ENCODE measurements around the gene CACNA1C. TPM values are rescaled to one million over a fixed set of nuclear protein-coding genes. Genes with fewer than 3 reads are reported as not detected.

The CACNA1C gene
- total and polyA plus RNA-seq, 2 donors from 2014 or later: 1.6 to 17.4 TPM

DNA sequence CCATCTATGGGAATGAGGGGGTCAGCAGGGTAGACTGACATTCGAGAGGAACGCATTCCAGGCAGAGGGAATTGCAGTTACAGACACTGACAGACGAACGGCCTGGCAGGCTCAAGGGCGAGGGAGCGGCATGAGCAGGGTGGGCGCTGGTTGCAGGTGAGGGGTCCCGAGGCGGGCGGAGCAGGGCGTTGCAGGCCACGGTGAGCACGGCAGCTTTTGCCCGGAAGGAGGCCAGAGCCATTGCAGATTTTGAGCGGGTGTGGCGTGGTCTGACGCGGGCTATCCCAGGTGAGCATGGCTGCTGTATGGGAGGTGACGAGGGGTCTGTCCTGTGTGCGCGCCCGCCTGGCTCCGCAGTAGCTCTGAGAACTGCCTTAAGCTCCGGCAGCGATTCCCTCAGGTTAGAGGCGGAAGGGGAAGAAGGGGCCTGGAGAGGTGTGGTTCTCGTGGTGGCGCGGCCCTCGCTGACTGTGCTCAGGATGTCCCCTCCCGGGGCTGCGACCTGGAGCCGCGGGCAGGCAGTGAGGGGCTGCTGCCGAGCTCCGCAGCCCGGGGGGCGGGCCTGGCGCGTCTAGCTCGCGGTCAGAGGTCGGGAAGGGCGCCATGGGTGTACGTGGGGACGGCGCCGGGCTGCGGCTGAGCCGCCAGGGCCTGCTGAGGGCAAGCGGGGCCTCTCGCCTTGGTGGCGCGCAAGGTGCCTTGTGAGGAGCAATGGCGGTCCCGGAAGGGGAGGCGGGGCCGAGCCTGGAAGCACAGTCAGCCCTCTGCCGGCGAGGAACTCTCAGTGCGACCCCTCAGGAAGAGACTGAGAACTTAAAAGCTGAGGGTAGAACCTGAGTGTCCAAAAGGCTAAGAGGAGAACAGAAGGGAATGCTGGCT, 177.1 kb downstream of the CACNA1C start:
- H3K4me1 ChIP-seq (ENCODE audit: control insufficient read depth in 2 of 3, insufficient read depth in 2 of 3, low read depth in 1 of 3, low read length in 3 of 3): no peaks in the 10 kb centered on the region
- H3K9me3 ChIP-seq (ENCODE audit: control insufficient read depth in 2 of 3, insufficient read depth in 1 of 3, low read length in 3 of 3): no peaks in the 10 kb centered on the region
- TF ChIP-seq, protein P1, sequence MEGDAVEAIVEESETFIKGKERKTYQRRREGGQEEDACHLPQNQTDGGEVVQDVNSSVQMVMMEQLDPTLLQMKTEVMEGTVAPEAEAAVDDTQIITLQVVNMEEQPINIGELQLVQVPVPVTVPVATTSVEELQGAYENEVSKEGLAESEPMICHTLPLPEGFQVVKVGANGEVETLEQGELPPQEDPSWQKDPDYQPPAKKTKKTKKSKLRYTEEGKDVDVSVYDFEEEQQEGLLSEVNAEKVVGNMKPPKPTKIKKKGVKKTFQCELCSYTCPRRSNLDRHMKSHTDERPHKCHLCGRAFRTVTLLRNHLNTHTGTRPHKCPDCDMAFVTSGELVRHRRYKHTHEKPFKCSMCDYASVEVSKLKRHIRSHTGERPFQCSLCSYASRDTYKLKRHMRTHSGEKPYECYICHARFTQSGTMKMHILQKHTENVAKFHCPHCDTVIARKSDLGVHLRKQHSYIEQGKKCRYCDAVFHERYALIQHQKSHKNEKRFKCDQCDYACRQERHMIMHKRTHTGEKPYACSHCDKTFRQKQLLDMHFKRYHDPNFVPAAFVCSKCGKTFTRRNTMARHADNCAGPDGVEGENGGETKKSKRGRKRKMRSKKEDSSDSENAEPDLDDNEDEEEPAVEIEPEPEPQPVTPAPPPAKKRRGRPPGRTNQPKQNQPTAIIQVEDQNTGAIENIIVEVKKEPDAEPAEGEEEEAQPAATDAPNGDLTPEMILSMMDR (IDR thresholded peaks at IDR 0.05; ENCODE audit: borderline replicate concordance, extremely low read depth, insufficient read depth): no peak
- FAIRE-seq (no peak), DNase-seq (no peak)
- H3K9ac ChIP-seq (ENCODE audit: low read length in 3 of 3): no peak overlapping the region
- H3K4me3 ChIP-seq (ENCODE audit: low read length in 3 of 3): no peak overlapping the region
- H3K27me3 ChIP-seq (ENCODE audit: control insufficient read depth, insufficient read depth, low read length): no peaks in the 10 kb centered on the region
- H3K36me3 ChIP-seq (ENCODE audit: control insufficient read depth in 2 of 3, insufficient read depth in 3 of 3, low read length in 3 of 3): no peaks in the 10 kb centered on the region
- no peak overlapping the region for H3K27ac ChIP-seq (ENCODE audit: low read depth in 2 of 2, low read length in 2 of 2)
- intact Hi-C loops (cut with DNase I): no loop called here

- TF ChIP-seq, protein P1 (IDR thresholded peaks at IDR 0.05; ENCODE audit: borderline replicate concordance, extremely low read depth, insufficient read depth): no peak
- no peak overlapping the region for H3K9ac ChIP-seq (ENCODE audit: low read length in 3 of 3)
- H3K36me3 ChIP-seq (ENCODE audit: control insufficient read depth in 2 of 3, insufficient read depth in 3 of 3, low read length in 3 of 3): no peaks in the 10 kb centered on the region
- no peak overlapping the region for H3K27ac ChIP-seq (ENCODE audit: low read depth in 2 of 2, low read length in 2 of 2)
- no peak overlapping the region for H3K4me3 ChIP-seq (ENCODE audit: low read length in 3 of 3)
- no peak for FAIRE-seq
- H3K9me3 ChIP-seq (ENCODE audit: control insufficient read depth in 2 of 3, insufficient read depth in 1 of 3, low read length in 3 of 3): no peaks in the 10 kb centered on the region
- intact Hi-C loops (cut with DNase I): no loop called here
- H3K27me3 ChIP-seq (ENCODE audit: control insufficient read depth, insufficient read depth, low read length): no peaks in the 10 kb centered on the region
- no peak for DNase-seq
- H3K4me1 ChIP-seq (ENCODE audit: control insufficient read depth in 2 of 3, insufficient read depth in 2 of 3, low read depth in 1 of 3, low read length in 3 of 3): no peaks in the 10 kb centered on the region
These were observed 178.3 kb downstream of the CACNA1C start for GRCh38 chr12:2231011-2231595.

DNA sequence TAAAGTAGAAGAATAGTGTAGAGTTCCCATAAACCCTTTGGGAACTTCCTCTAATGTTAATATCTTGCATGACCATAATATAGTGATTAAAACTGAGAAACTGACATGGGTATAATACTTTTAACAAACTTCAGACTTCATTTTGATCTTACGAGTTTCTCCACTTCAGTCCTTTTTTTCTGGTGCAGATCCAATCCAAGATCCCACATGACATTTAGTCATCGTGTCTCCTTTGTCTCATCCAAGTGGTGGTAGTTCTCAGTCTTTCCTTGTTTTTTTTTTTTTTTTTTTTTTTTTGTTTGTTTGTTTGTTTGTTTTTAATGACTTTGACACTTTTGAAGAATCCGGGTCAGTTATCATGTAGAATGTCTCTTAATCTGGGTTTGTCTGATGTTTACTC, 179.2 kb downstream of the CACNA1C start:
- Histone ChIP-seq H3K9me3 (ENCODE audit: control insufficient read depth in 2 of 3, insufficient read depth in 1 of 3, low read length in 3 of 3) (no peaks in the 10 kb centered on the region), H3K4me3 (ENCODE audit: low read length in 3 of 3) (no peak overlapping the region), H3K4me1 (ENCODE audit: control insufficient read depth in 2 of 3, insufficient read depth in 2 of 3, low read depth in 1 of 3, low read length in 3 of 3) (no peaks in the 10 kb centered on the region), H3K27me3 (ENCODE audit: control insufficient read depth, insufficient read depth, low read length) (no peaks in the 10 kb centered on the region), H3K27ac (ENCODE audit: low read depth in 2 of 2, low read length in 2 of 2) (no peak overlapping the region), H3K36me3 (ENCODE audit: control insufficient read depth in 2 of 3, insufficient read depth in 3 of 3, low read length in 3 of 3) (no peaks in the 10 kb centered on the region), H3K9ac (ENCODE audit: low read length in 3 of 3) (no peak overlapping the region)
- DNase-seq (no peak), FAIRE-seq (peak; percentile 50)
- intact Hi-C loops (cut with DNase I): no loop called here
- TF ChIP-seq, protein P1 (IDR thresholded peaks at IDR 0.05; ENCODE audit: borderline replicate concordance, extremely low read depth, insufficient read depth): no peak
